GM21529 (cell line): ENCODE results near the gene ZNF853.
"Not testable (repeated sequence)": the region's sequence is repeated elsewhere in the genome, so short reads cannot be mapped to it uniquely, and the experiment has no call there.

Experiments
- ATAC-seq: cut with Tn5 transposase; IDR thresholded peaks from one replicate; pipeline ENCODE4 v1.9.1; 2021; ENCODE audit not compliant: unreplicated experiment

Gene ZNF853

GRCh38 chr7:6651851-6652445, 36.5 kb downstream of the ZNF853 start:
- no peak for ATAC-seq

DNA sequence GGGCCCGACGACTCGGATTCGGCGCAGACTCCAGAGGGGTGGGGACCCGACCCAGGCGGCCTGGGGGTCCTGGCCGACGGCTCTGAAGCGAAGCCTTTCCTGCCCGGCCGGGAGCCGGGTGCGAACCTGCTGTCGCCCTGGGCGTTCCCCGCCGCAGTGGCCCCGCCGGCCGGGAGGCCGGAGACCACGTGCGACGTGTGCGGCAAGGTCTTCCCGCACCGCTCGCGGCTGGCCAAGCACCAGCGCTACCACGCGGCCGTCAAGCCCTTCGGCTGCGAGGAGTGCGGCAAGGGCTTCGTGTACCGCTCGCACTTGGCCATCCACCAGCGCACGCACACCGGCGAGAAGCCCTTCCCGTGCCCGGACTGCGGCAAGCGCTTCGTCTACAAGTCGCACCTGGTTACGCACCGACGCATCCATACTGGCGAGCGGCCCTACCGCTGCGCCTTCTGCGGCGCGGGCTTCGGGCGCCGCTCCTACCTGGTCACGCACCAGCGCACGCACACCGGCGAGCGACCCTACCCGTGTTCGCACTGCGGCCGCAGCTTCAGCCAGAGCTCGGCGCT, 37.1 kb downstream of the ZNF853 start:
- no peak for ATAC-seq

GRCh38 chr7:6653071-6654003, 37.9 kb downstream of the ZNF853 start:
- ATAC-seq: no peak

DNA sequence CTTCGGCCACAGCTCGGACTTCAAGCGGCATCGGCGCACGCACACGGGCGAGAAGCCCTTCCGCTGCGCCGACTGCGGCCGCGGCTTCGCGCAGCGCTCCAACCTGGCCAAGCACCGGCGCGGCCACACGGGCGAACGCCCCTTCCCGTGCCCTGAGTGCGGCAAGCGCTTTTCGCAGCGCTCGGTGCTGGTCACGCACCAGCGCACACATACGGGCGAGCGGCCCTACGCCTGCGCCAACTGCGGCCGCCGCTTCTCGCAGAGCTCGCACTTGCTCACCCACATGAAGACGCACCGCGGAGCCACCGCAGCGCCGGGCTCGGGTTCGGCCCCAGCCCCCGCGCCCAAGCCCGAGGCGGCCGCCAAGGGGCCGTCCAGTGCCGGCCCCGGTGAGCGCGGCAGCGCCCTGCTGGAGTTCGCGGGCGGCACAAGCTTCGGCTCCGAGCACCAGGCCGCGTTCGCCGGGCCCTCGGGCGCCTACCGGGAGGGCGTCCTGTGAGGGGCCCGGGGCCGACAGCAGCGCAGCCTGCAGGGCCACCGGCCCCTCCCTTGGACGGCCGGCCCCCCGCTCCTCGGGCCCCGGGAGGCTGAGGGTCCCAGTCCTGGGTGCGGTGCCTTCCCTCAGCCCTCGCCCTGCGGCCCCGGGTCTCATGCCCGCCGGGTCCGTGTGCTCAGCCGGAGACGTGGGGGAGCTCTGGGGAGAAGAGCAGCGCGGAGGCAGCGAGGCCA, 38.9 kb downstream of the ZNF853 start:
- no peak for ATAC-seq

DNA sequence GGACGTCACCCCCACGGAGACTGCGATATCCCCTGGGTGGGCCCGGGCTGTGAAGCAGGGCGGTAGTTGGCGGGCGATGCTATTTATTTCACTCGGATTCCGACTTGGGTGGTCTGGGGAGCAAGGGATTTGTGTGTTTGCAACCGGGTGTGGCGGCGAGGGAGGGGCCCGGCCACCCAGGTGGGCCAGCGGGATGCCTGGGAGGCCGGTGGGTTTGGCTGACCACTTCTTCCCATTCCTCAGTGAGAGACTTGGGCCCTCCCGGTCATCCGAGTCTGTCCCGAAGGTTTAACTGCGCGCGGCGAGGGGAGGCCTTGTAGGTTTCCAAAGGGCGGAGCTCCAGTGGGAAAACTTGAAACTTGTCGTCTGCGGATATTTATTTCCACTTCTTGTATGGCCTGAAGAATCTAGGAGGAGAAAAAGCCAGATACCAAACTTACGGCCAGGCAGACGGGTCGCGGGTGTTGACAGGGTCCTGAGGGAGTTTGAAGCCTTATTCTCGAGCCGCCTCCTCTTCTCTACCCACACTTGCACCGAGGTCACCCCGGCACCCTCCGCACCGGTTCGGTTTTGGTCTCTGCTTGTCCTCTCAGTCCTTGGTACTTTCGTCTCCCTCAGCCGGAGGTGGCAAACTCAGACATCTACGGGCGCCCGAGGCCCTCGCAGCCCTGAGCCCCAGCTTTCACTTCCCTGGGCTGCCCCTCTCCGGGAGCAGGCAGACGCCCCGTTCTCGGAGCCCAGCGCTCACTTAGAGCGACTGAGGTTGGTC, 39.6 kb downstream of the ZNF853 start:
- no peak for ATAC-seq

GRCh38 chr7:6655636-6656385, 40.4 kb downstream of the ZNF853 start:
- no peak for ATAC-seq

DNA sequence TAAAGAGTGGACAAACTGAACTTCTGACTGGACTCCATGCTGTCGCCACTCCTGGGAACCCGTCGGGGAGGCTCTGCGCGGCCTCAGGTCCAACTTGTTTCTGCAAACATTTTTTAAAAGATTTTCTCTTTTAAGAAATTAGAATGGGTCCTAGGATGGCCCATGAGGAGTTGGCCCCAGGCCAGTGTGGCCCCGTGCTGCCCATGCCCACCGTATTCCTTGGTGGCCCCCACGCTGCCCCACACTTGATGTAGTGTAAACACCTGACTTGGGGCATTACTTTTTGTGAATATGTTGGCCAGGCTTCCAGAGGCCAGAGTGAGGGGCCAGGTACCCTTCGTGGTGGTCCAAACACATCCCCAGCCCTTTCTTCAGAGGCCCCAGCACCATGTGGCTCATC, 41.0 kb downstream of the ZNF853 start:
- no peak for ATAC-seq

- no peak for ATAC-seq
Observed at GRCh38 chr7:6658618-6659345, 43.4 kb downstream of the ZNF853 start.

DNA sequence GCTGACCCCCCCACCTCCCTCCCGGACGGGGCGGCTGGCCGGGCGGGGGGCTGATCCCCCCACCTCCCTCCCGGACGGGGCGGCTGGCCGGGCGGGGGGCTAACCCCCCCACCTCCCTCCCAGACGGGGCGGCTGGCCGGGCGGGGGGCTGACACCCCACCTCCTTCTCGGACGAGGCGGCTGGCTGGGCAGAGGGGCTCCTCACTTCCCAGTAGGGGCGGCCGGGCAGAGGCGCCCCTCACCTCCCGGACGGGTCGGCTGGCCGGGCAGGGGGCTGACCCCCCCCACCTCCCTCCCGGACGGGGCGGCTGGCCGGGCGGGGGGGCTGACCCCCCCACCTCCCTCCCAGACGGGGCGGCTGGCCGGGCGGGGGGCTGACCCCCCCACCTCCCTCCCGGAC, 55.4 kb downstream of the ZNF853 start:
- ATAC-seq: not testable (repeated sequence)
